Stomach (tissue), 8 donors: ENCODE data around the gene TMED8. TPM values are rescaled to one million over a fixed set of nuclear protein-coding genes. Genes with fewer than 3 reads are reported as not detected.

Experiments used
- polyA plus RNA-seq, 3 donors: library from polyadenylated mRNA; stranded (reverse); fragments of 200-250 nt; gene quantifications; one replicate each; pipeline ENCODE4 v1.2.3, GENCODE V29; 2013
- total RNA-seq, 5 donors: library from RNA; depleted of rRNA; stranded (reverse); fragments of >200 nt; gene quantifications; one replicate each; pipeline versions ENCODE4 v1.1.0 to v1.2.3, GENCODE V29; 2014 to 2016
- donor health status: healthy with polysubstance abuse.
- donor health status: Bipolar disorder and iron deficiency.
- donor health status: healthy.

Gene TMED8
- total and polyA plus RNA-seq, 8 donors: 1.7 to 15.8 (median 5.0) TPM

Other genes with a start within 250 kb of the TMED8 start
- gene ZDHHC22, start 235.3 kb downstream of the TMED8 start, total RNA-seq: under 1 TPM in 1 of 5 donors, not detected in 4; 0.18 TPM
- under 1 TPM in 1 of 3 donors, not detected in 2; 0.08 TPM for gene ZDHHC22, start 235.3 kb downstream of the TMED8 start, polyA plus RNA-seq
- gene TMEM63C, start 195.3 kb downstream of the TMED8 start, total RNA-seq: 1 to 10 TPM in 2 of 5 donors, under 1 TPM in 2, not detected in 1; 0.14 to 8.8 (median 2.7) TPM
- 1 to 10 TPM in 1 of 3 donors, under 1 TPM in 1, not detected in 1; 0.31 to 2.1 TPM for gene TMEM63C, start 195.3 kb downstream of the TMED8 start, polyA plus RNA-seq
- gene NGB, start 105.9 kb downstream of the TMED8 start, total RNA-seq: 10 to 100 TPM in 1 of 5 donors, 1 to 10 TPM in 2, under 1 TPM in 1, not detected in 1; 0.18 to 47.2 (median 5.6) TPM
- under 1 TPM in 1 of 3 donors, not detected in 2; 0.53 TPM for gene NGB, start 105.9 kb downstream of the TMED8 start, polyA plus RNA-seq
- gene POMT2, start 56.2 kb downstream of the TMED8 start, total RNA-seq: 10 to 100 TPM in 4 of 5 donors, 1 to 10 TPM in 1; 8.3 to 33.8 (median 17.9) TPM
- gene POMT2, start 56.2 kb downstream of the TMED8 start, polyA plus RNA-seq: 10 to 100 TPM in 1 of 3 donors, 1 to 10 TPM in 2; 7.3 to 12.1 (median 8.3) TPM
- gene GSTZ1, start 56.1 kb downstream of the TMED8 start, total RNA-seq: 10 to 100 TPM in 3 of 5 donors, 1 to 10 TPM in 2; 5.8 to 30.9 (median 10.7) TPM
- 10 to 100 TPM; 25.2 to 39.2 (median 28.6) TPM for gene GSTZ1, start 56.1 kb downstream of the TMED8 start, polyA plus RNA-seq
- 1 to 10 TPM in 1 of 5 donors, under 1 TPM in 2, not detected in 2; under 0.01 to 1.4 (median 0.73) TPM for gene SAMD15, start 285 bp upstream of the TMED8 start, total RNA-seq
- under 1 TPM; 0.10 to 0.87 (median 0.31) TPM for gene SAMD15, start 285 bp upstream of the TMED8 start, polyA plus RNA-seq
- gene NOXRED1, start 46.4 kb upstream of the TMED8 start, total RNA-seq: under 1 TPM in 1 of 5 donors, not detected in 4; 0.18 TPM
- under 1 TPM in 2 of 3 donors, not detected in 1; 0.08 to 0.46 TPM for gene NOXRED1, start 46.4 kb upstream of the TMED8 start, polyA plus RNA-seq
- gene VIPAS39, start 80.5 kb upstream of the TMED8 start, total RNA-seq: 10 to 100 TPM in 4 of 5 donors, 1 to 10 TPM in 1; 7.2 to 53.1 (median 20.2) TPM
- 10 to 100 TPM in 1 of 3 donors, 1 to 10 TPM in 2; 6.3 to 11.0 (median 9.3) TPM for gene VIPAS39, start 80.5 kb upstream of the TMED8 start, polyA plus RNA-seq
- gene AHSA1, start 81.0 kb upstream of the TMED8 start, total RNA-seq: 100 to 1,000 TPM in 1 of 5 donors, 10 to 100 TPM in 4; 47.2 to 109 (median 76.4) TPM
- 10 to 100 TPM; 73.7 to 95.3 (median 78.5) TPM for gene AHSA1, start 81.0 kb upstream of the TMED8 start, polyA plus RNA-seq
- gene ISM2, start 121.7 kb upstream of the TMED8 start, total RNA-seq: under 1 TPM in 1 of 5 donors, not detected in 4; 0.37 TPM
- gene ISM2, start 121.7 kb upstream of the TMED8 start, polyA plus RNA-seq: under 1 TPM in 1 of 3 donors, not detected in 2; 0.23 TPM
- gene SPTLC2, start 239.5 kb upstream of the TMED8 start, total RNA-seq: 10 to 100 TPM in 4 of 5 donors, 1 to 10 TPM in 1; 9.3 to 97.5 (median 30.3) TPM
- gene SPTLC2, start 239.5 kb upstream of the TMED8 start, polyA plus RNA-seq: 1 to 10 TPM; 3.4 to 7.6 (median 4.9) TPM